ENCODE results near the gene WDR90.
"Not testable (repeated sequence)": the region's sequence is repeated elsewhere in the genome, so short reads cannot be mapped to it uniquely, and the experiment has no call there.

Gene WDR90

DNA sequence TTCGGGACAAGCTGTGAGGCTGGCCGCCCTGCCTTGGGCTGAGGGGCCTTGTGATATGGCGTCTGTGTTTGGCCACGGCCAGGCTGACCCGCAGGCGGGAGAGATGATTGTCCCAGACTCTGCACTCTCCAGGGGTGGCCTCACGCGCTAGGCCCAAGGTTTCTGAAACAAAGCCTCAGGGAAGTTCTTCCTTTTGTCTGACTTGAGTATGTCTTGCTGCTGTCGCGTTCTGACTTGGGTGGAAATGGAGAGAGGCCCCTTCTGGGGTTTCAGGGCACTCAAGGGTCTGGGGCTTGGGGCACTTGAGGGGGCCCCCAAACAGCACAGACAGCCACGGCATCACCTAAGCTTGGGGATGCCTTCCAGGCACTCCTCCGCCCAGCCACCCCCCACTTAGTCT, 61.9 kb downstream of the WDR90 start:
- DNase-seq, result no peak

DNA sequence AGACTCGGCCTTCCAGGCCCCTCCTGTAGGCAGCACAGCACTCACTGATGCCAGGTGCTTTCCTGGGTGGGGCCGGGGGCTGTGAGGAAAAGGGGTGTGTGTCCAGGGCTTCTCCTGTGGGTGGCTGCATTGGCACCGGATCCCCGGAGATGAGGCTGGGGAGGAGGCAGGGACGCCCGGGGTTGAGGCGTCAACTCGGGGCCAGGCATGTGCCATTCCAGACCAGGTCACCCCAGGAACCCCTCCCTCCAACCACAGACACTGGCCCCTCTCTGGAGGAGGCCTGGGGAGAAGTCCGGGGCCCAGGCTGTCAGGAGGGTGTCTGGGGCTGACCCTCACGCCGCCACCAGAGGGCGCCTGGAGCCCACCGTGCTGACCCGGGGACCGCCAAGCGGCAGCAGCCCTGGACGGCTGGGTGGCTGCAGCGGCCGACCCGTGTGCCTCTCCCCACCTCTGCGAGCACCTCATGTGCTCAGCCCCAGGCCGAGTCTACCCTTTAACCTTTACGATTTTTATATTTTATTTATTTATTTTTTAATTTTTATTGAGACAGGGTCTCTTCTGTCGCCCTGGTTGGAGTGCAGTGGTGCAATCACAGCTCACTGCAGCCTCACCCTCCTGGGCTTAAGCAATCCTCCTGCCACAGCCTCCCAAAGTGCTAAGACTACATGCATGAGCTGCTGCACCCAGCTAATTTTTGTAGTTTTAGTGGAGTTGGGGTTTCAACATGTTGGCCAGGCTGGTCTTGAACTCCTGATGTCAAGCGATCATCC, 62.6 kb downstream of the WDR90 start:
- DNase-seq, result peak; percentile 34

DNA sequence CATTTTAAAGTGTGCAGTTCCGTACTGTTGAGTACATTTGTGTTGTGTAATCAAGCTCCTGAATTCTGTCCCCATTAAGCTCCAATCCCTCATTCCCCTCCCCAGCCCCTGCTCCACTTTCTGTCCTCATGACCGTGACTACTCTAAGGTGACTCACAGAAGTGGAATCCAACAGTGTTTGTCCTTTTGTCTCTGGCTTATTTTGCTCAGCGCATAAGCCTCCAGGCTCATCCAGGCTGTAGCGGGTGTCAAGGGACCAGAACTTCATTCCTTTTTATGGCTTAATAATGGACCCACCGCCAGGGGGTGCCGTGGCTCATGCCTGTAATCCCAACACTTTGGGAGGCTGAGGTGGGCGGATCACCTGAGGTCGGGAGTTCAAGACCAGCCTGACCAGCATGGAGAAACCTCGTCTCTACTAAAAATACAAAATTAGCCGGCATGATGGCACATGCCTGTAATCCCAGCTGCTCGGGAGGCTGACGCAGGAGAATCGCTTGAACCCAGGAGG, 63.6 kb downstream of the WDR90 start:
- not testable (repeated sequence) for DNase-seq

DNA sequence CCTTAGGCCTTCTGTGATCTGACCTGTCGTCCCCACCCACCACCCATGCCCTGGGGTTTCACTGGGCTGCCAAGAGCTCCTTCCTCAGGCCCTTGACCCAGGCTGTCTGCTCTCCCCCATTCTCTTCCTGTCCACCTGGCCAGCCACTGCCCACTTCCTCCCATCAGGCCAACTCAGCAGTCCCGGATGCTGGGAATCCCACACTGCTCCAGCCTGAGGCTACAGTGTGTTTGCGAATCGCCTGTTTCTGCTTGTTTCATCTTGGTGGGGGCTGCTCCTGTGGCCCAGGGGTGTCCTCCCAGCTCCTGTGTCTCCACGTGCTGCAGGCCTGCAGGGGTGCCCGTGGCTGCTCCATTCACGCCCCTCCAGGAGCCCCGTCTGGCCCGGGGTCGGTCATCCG, 64.9 kb downstream of the WDR90 start:
- no peak for DNase-seq

DNA sequence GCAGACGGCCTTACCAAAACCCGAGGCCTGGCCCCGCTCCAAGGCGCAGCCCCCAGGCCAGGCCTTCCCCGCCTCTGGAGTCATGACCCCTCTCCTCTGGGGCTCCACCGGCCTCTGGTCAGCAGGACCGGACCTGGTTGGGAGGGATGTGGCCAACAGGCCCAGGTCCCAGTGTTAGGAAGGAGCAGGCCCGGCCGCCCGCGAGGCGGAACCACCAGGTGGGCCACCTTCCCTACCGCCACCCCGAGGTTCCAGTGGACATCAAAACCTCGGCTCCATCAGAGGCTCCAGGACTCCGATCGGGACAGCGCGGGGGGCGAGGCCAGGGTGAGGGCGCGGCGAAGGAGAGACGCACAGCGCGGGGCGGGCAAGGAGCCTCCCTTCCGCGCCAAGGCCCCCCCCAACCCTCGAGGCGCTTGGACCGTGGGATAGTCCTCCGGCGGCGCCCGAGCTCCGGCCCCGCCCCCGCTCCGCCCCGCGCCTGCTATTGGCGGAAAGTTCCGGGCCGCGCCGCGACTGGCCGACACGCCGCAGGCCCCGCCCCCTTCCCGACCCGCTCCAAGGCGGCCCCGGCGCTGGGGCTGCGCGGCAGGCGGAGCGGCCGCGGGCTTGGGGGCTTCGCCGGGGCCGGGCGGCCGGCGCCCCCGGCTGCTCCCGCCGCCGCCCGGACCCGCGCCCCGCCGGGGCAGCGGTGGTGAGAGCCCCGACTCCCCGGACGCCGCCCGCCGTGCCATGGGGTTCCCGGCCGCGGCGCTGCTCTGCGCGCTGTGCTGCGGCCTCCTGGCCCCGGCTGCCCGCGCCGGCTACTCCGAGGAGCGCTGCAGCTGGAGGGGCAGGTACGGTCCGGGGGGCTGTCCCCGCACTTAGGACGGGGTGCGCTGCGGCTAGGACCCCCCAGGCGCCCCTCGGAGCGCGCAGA, 65.7 kb downstream of the WDR90 start, which contains the start of gene METRN:
Gene METRN, plus strand, starts transcription at position 561 of the 919 bp plus-strand sequence. Its CDS starts 172 bp downstream, at position 733.
- DNase-seq, result peak; percentile 53

DNA sequence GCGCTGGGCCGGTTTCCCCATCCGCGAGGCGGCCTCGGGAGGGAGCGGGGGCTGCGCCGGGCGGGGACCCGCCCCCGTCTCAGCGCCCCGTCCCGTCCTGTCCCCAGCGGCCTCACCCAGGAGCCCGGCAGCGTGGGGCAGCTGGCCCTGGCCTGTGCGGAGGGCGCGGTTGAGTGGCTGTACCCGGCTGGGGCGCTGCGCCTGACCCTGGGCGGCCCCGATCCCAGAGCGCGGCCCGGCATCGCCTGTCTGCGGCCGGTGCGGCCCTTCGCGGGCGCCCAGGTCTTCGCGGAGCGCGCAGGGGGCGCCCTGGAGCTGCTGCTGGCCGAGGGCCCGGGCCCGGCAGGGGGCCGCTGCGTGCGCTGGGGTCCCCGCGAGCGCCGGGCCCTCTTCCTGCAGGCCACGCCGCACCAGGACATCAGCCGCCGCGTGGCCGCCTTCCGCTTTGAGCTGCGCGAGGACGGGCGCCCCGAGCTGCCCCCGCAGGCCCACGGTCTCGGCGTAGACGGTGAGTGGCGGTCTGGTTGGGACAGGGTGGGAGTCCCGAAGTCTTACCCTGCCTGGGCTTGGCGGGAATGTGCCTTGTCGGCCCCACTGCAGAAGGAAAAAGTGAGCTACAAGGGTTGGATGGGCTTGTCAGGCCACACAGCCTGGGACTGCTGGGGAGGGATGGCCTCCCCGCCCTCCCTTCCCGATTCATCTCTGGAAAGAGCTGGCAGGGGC, 66.5 kb downstream of the WDR90 start:
- DNase-seq, result no peak

DNA sequence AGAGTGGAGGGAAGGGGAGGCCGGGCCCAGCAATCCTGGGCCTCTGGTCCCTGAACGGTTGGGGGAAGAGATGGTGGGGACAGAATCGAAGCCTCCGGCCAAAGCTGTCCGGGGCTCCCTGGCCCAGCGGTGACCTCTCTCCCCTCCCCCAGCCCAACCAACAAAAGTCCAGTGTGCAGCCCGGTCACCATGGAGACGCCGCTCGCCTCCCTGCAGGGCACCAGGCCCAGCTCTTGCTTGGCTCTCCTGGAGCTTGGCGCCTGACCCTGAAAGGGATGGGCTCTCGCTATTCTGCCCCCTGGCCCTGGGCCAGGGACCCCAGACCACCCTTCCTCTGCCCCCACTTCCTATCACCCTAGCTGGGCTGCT, 67.0 kb downstream of the WDR90 start:
- DNase-seq, result no peak

DNA sequence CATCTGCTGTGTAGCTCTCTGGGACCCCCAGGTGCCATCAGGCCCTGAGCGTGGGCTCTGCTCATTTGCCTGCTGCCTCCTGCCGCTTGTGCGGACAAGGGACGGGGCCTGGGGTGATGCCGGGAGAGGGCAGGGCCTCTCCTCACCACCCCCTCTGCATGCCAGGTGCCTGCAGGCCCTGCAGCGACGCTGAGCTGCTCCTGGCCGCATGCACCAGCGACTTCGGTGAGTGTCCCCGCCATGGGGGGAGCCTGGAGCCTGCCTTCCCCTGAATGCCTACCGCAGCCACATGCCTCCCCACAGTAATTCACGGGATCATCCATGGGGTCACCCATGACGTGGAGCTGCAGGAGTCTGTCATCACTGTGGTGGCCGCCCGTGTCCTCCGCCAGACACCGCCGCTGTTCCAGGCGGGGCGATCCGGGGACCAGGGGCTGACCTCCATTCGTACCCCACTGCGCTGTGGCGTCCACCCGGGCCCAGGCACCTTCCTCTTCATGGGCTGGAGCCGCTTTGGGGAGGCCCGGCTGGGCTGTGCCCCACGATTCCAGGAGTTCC, 67.7 kb downstream of the WDR90 start:
- DNase-seq, result no peak

Measured in NCI-H510A treated with DMSO at 0.1 percent for 48 hours (cell line).